A673 (cell line): ENCODE results near the gene OR4N2.

Source experiments
- EZH2 ChIP-seq: fragments of 200-600 bp; sonication (generic); IDR thresholded peaks from 2 replicates; pipeline ENCODE4 v1.6.1; 2017; ENCODE audit warnings: borderline replicate concordance, low read depth, mild to moderate bottlenecking, mixed read lengths, antibody characterized with exemption, low read length; ENCODE audit not compliant: poor library complexity, severe bottlenecking
- TF ChIP-seq, protein P1 (sequence below): fragments of 300-800, 200-600 bp; sonication (generic); conservative IDR thresholded peaks from 2 replicates; pipeline ENCODE4 v1.5.1; 2017; ENCODE audit warnings: low read depth, mild to moderate bottlenecking, antibody characterized with exemption, low read length, moderate library complexity, mixed read lengths

DNA sequence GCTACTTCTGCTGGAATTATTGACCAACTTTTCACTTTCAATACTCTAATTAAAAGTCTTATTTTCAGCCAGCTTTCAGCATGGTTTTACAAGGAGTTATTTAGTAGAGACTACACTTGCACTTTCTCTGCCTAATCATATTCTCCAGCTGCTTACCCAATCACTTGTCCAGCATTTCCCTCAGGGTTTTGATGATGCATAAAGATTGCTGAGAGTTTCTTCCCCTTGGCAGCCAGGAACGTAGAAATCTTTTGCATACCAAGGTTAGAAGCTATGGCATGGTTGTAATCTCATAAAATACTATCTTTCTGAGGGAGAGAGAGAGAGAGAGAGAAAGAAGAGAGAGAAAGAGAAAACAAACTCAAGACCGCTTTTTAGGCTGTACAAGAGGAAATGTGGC, 49.4 kb upstream of the OR4N2 start:
- TF ChIP-seq, protein P1, sequence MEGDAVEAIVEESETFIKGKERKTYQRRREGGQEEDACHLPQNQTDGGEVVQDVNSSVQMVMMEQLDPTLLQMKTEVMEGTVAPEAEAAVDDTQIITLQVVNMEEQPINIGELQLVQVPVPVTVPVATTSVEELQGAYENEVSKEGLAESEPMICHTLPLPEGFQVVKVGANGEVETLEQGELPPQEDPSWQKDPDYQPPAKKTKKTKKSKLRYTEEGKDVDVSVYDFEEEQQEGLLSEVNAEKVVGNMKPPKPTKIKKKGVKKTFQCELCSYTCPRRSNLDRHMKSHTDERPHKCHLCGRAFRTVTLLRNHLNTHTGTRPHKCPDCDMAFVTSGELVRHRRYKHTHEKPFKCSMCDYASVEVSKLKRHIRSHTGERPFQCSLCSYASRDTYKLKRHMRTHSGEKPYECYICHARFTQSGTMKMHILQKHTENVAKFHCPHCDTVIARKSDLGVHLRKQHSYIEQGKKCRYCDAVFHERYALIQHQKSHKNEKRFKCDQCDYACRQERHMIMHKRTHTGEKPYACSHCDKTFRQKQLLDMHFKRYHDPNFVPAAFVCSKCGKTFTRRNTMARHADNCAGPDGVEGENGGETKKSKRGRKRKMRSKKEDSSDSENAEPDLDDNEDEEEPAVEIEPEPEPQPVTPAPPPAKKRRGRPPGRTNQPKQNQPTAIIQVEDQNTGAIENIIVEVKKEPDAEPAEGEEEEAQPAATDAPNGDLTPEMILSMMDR: no peak
- no peak for TF ChIP-seq EZH2
